HEK293T (cell line): ENCODE results near the gene GALNS.

Experiments
- BHLHE40 ChIP-seq: fragments of 450-650 bp; IDR thresholded peaks from 2 replicates; pipeline ENCODE4 v1.6.1; 2016; ENCODE audit warnings: mild to moderate bottlenecking, moderate library complexity, borderline replicate concordance
- FOXA1 ChIP-seq: fragments of 450-650 bp; IDR thresholded peaks from 2 replicates; pipeline ENCODE4 v1.6.1; 2016; ENCODE audit warnings: mild to moderate bottlenecking
- L3MBTL2 ChIP-seq: fragments of 450-650 bp; conservative IDR thresholded peaks from 2 replicates; pipeline ENCODE4 v1.6.1; 2016; ENCODE audit warnings: mild to moderate bottlenecking
- SP1 ChIP-seq: fragments of 450-650 bp; IDR thresholded peaks from 2 replicates; pipeline ENCODE4 v1.6.1; 2017
- TARDBP ChIP-seq: fragments of 450-650 bp; IDR thresholded peaks from 2 replicates; pipeline ENCODE4 v1.6.1; 2016

DNA sequence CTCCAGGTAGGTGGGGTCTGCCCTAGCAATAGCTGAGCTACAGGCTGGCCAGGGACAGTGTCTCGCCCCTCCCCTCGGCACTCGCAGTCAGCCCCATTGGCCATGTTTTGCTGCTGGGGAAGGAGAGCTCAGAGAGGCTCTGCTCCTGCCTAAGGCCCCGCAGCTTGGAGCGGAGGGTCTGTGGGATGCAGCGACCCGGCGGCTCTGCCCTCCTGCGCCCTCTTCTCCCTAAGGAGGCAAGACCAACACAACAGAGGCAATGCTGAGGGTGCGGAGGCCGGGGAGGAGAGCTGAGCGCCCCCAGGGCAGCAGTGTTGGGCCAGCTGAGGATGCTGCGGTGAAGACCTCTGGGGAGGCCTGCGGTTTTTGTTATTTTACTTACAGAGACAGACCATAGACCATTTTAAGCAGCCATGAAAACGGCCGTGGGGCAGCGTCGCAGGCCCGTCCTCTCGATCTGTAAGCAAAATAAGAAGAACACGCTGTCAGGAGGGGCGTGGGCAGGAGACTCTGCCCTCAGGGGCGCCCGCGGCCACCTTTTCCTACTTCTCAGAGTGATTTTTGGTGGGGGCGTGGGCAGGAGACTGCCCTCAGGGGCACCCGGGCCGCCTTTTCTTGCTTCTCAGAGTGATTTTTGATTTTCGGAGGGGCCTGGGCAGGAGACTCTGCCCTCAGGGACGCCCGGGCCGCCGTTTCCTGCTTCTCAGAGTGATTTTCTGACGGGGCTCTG, 41.1 kb upstream of the GALNS start:
- TF ChIP-seq SP1, result no peak
- TF ChIP-seq TARDBP, result no peak
- no peak for TF ChIP-seq L3MBTL2
- TF ChIP-seq BHLHE40, result no peak
- TF ChIP-seq FOXA1, result no peak
